A673 (cell line): ENCODE data around the gene AGAP1. TPM values are rescaled to one million over a fixed set of nuclear protein-coding genes. Genes with fewer than 3 reads are reported as not detected.

Experiments used
- BruUV-seq: library from RNA; stranded (reverse); fragments of 400-500 nt; replicated peaks from 2 replicates; lab custom pipeline; 2021; lab: Mats Ljungman, UMichigan
- CTCF ChIA-PET: fragments of 300-600 bp; sonication (Branson Sonifier 250); formaldehyde crosslinking; loops from one replicate; lab custom pipeline; 2022; ENCODE audit warnings: antibody characterized with exemption; lab: Charles Lee
- POLR2A ChIA-PET: fragments of 300-600 bp; sonication (Branson Sonifier 250); formaldehyde crosslinking; loops from one replicate; lab custom pipeline; 2022; ENCODE audit warnings: antibody characterized with exemption; ENCODE audit not compliant: low non-redundant PET; lab: Charles Lee
- DNase-seq: peaks from one replicate; pipeline ENCODE4 v3.0.0-alpha.2; 2015; ENCODE audit warnings: low spot score
- H3K27ac ChIP-seq: fragments of 200-600 bp; sonication (generic); 2 replicates; pipeline ENCODE4 v1.5.1; 2016; ENCODE audit warnings: mixed run types, low read depth, mild to moderate bottlenecking, mixed read lengths, antibody characterized with exemption, low read length; ENCODE audit not compliant: poor library complexity, severe bottlenecking
- H3K27me3 ChIP-seq: fragments of 200-600 bp; sonication (generic); replicated peaks from 2 replicates; pipeline ENCODE4 v1.6.1; 2017; ENCODE audit warnings: mixed run types, low read depth, mild to moderate bottlenecking, mixed read lengths, antibody characterized with exemption, low read length; ENCODE audit not compliant: insufficient read depth, poor library complexity
- H3K36me3 ChIP-seq: fragments of 200-600 bp; sonication (generic); 2 replicates; pipeline ENCODE4 v1.6.1; 2016; ENCODE audit warnings: mixed run types, mild to moderate bottlenecking, mixed read lengths, antibody characterized with exemption, low read length; ENCODE audit not compliant: insufficient read depth, poor library complexity, severe bottlenecking
- H3K4me1 ChIP-seq: fragments of 200-600 bp; sonication (generic); 2 replicates; pipeline ENCODE4 v1.6.1; 2017; ENCODE audit warnings: mixed run types, mild to moderate bottlenecking, mixed read lengths, antibody characterized with exemption, low read length; ENCODE audit not compliant: insufficient read depth, poor library complexity, severe bottlenecking
- H3K4me3 ChIP-seq: fragments of 200-600 bp; sonication (generic); 2 replicates; pipeline ENCODE4 v1.5.1; 2016; ENCODE audit warnings: low read depth, mixed run types, mild to moderate bottlenecking, mixed read lengths, low read length; ENCODE audit not compliant: poor library complexity, severe bottlenecking
- H3K9me3 ChIP-seq: fragments of 200-600 bp; sonication (generic); 2 replicates; pipeline ENCODE4 v1.6.1; 2016; ENCODE audit warnings: mixed run types, low read depth, mild to moderate bottlenecking, mixed read lengths, antibody characterized with exemption, low read length; ENCODE audit not compliant: poor library complexity, severe bottlenecking
- EZH2 ChIP-seq: fragments of 200-600 bp; sonication (generic); IDR thresholded peaks from 2 replicates; pipeline ENCODE4 v1.6.1; 2017; ENCODE audit warnings: borderline replicate concordance, low read depth, mild to moderate bottlenecking, mixed read lengths, antibody characterized with exemption, low read length; ENCODE audit not compliant: poor library complexity, severe bottlenecking
- intact Hi-C: fragments of 100-400 bp; cut with micrococcal nuclease; formaldehyde crosslinking; loops from one replicate; pipeline ENCODE4 v1.10.0; 2022; ENCODE audit not compliant: unreplicated experiment
- total RNA-seq: library from RNA; stranded (reverse); gene quantifications from 2 replicates; pipeline ENCODE4 v1.2.3, GENCODE V29; 2021
- TF ChIP-seq, protein P1 (sequence below): fragments of 300-800, 200-600 bp; sonication (generic); conservative IDR thresholded peaks from 2 replicates; pipeline ENCODE4 v1.5.1; 2017; ENCODE audit warnings: low read depth, mild to moderate bottlenecking, antibody characterized with exemption, low read length, moderate library complexity, mixed read lengths

Gene AGAP1
- total RNA-seq, 1 experiment from 2014 or later, result 25.3 TPM

- no TSS peak for BruUV-seq
- POLR2A ChIA-PET, result no interaction called here
These were observed 442.6 kb downstream of the AGAP1 start for GRCh38 chr2:235936493-235936892.

GRCh38 chr2:235937087-235937486 lies 443.2 kb downstream of the AGAP1 start:
- intact Hi-C loops, result no loop called here
- Histone ChIP-seq H3K27me3 (no peaks in the 10 kb centered on the region), H3K9me3 (no peaks in the 10 kb centered on the region), H3K4me3 (no peak overlapping the region), H3K4me1 (no peaks in the 10 kb centered on the region), H3K27ac (no peak overlapping the region), H3K36me3 (peaks cover 3% of the 10 kb centered on the region)
- no TSS peak for BruUV-seq
- no peak for DNase-seq
- TF ChIP-seq, protein P1, sequence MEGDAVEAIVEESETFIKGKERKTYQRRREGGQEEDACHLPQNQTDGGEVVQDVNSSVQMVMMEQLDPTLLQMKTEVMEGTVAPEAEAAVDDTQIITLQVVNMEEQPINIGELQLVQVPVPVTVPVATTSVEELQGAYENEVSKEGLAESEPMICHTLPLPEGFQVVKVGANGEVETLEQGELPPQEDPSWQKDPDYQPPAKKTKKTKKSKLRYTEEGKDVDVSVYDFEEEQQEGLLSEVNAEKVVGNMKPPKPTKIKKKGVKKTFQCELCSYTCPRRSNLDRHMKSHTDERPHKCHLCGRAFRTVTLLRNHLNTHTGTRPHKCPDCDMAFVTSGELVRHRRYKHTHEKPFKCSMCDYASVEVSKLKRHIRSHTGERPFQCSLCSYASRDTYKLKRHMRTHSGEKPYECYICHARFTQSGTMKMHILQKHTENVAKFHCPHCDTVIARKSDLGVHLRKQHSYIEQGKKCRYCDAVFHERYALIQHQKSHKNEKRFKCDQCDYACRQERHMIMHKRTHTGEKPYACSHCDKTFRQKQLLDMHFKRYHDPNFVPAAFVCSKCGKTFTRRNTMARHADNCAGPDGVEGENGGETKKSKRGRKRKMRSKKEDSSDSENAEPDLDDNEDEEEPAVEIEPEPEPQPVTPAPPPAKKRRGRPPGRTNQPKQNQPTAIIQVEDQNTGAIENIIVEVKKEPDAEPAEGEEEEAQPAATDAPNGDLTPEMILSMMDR, result no peak
- TF ChIP-seq EZH2, result no peak
- POLR2A ChIA-PET, result no interaction called here
- CTCF ChIA-PET, result no interaction called here

More at GRCh38 chr2:235936493-235936892, 442.6 kb downstream of the AGAP1 start:
- CTCF ChIA-PET, result interaction anchor here (0.6 kb wide), 1 partner anchor 806 kb away, joined by 5 read pairs; no protein-coding TSS in a partner anchor
- Histone ChIP-seq H3K27me3 (no peaks in the 10 kb centered on the region), H3K4me1 (no peaks in the 10 kb centered on the region), H3K9me3 (no peaks in the 10 kb centered on the region), H3K4me3 (no peak overlapping the region), H3K36me3 (peaks cover 3% of the 10 kb centered on the region), H3K27ac (no peak overlapping the region)
- no peak for DNase-seq
- no peak for TF ChIP-seq EZH2
- TF ChIP-seq, protein P1, result peak; percentile 48
- intact Hi-C loops, result no loop called here

DNA sequence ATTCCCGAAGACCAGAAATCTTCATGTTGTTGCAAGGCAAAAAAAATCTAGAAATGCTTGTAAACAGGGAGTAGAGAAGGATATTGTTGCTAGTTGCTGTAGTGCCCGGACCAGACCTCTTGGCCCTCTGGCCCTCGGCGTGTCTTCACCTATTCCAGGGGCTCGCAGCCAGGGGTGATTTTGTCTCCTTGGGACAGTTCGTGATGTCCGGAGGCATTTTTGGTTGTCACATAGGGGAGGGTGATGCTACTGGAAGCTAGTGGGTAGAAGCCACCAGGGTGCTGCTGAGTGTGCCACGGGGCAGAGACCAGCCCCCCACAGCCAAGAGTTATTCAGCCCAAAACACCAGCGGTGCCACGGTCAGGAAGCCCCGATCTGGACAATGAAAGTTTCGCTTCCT lies 443.7 kb downstream of the AGAP1 start:
- POLR2A ChIA-PET, result no interaction called here
- Histone ChIP-seq H3K9me3 (no peaks in the 10 kb centered on the region), H3K4me3 (no peak overlapping the region), H3K4me1 (no peaks in the 10 kb centered on the region), H3K27ac (no peak overlapping the region), H3K27me3 (no peaks in the 10 kb centered on the region), H3K36me3 (peaks cover 3% of the 10 kb centered on the region)
- CTCF ChIA-PET, result no interaction called here
- no peak for TF ChIP-seq EZH2
- TF ChIP-seq, protein P1, result no peak
- BruUV-seq, result no TSS peak
- intact Hi-C loops, result no loop called here
- DNase-seq, result no peak
